ENCODE data around the gene B3GALT5.

The B3GALT5 gene

DNA sequence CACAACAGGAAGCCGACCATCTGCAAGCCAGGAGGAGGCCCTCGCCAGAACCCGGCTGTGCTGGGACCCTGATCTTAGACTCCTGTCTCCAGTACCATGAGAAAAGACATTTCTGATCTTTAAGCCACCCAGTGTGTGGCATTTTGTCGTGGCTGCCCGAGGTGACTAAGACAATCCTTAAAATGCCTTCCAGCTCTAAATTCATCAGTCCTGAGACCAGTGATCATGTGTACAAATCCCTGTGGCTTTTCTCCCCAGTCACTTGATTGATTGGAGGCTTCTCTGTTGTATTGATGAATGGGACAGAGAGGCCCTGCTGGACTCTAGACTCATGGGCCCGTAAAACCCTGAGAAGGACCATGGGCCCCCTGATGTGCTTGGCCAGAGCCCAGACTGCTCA lies 36.1 kb downstream of the B3GALT5 start:
- DNase-seq = no peak

DNA sequence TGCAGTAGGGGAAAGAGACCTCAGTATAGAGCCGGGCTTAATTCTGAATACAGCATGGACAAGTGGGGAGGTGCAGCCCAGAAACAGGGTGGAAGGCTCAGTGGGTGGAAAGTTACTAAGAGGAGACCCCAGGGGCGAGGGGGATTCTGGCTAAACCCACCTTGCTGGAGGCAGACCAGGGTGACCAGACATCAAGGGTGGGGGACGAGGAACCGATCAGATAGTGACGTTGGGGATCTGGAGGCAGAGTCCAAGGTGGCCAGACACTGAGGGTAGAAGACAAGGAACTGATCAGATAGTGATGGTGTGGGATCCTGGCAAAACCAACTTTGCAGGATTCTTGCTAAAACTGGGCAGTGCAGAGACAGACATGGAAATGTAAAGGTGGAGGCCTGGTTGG lies 36.8 kb downstream of the B3GALT5 start:
- DNase-seq = no peak

DNA sequence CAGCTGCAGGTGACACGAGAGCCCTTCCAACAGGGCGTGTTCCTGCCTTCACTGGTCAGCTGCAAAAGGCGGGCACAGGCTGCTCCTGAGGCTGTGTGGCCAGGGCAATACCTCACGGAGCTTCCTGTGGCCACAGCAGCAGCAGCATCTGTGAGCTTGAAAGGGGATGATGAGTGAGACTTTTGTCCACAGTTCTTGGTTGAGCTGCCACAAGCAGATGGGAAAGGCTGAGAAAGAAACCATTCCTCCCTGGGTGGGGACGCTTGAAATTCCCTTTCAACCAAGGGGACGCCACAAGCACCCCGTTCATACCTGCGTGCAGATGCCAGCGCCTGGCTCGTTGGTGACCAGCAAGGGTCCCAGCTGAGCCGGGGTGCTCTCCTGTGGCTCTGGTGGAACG lies 37.6 kb downstream of the B3GALT5 start:
- no peak for DNase-seq

DNA sequence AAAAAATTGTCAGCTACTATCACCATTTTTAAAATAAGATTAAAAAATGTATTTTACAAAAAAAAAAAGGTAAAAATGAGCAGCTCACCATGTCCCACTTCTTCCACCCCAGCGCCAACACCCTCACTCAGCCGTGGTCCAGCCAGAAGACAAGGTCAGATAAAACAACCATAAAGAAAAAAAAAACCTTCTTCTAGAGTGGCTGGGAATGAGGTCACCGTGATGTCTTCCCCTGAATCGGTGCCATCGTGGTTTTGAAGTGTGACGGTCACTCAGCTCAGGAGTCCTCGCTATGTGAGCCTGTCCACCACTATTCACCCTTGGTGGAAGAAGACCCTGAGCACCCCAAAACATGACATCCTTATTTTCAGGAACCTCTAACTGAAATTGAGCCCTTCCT lies 38.1 kb downstream of the B3GALT5 start:
- no peak for DNase-seq

DNA sequence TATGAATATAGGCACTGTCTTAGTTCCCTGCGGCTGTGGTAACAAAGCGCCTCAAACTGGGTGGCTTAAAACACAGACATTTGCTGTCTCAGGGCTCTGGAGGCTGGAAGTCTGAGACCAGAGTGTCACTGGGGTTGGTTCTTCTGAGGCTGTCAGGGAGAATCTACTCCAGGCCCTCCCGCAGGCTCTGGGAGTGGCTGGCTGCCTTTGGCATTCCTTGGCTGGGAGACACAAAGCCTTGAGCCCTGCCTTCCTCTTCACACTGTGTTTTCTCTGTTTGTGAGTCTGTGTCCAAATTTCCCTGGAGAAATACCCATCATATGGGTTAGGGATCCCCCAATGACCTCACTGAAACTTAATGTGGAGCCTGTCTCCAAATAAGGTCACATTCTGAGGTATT lies 38.5 kb downstream of the B3GALT5 start:
- no peak for DNase-seq

DNA sequence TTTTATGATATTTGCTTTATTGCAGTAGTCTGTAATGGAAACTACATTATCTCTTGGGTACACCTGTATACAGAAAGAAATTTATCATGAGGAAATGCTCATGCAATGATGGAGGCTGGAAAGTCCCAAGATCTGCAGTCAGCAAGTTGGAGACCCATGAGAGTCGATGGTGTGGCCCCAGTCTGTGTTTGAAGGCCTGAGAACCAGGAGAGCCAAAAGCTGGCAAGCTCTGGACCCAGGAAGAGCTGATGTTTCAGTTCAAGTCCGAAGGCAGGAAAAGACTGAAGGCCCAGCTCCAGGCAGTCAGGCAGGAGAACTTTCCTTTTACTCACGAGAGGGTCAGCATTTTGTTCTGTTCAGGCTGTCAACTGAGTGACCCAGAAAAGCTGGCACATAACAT lies 42.2 kb downstream of the B3GALT5 start:
- no peak for DNase-seq

DNA sequence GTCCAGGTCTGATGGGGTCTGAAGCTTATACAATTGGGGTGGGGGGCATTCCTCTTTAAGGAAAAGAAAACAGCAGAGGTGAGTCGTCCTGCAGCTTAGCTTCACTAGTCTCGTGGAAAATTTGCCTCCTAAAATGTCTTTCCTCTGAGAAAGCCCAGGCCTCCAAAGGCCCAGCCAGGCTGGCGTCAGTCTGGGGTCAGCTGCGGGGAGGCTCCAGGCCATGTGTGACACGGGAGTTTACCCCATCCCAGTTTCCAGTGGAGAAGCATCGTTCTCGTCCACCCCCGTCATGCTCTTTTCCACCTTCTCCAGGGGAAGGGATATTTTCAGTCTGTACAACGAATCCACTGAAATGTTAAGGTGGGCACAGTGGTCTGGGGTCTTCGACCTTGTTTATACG lies 42.8 kb downstream of the B3GALT5 start:
- no peak for DNase-seq

DNA sequence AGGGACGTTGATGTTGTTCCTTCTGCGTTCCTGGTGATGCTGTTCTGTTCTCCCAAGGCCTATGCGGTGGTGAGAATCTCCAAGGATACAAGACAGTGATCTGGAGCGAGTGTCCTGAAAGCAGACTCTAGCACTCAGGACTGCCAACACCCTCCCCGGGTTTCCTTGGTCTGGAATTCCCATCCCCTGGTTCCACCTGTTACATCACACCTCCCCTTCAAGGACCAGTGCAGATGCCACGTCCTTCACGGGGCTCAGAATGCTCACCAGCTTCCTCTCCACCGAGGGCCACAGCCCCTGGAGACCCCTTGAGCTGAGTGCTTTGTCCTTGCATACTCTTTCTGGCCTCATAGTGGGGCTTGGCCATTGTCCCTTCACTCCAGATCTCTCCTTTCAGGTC lies 43.5 kb downstream of the B3GALT5 start:
- DNase-seq = no peak

DNA sequence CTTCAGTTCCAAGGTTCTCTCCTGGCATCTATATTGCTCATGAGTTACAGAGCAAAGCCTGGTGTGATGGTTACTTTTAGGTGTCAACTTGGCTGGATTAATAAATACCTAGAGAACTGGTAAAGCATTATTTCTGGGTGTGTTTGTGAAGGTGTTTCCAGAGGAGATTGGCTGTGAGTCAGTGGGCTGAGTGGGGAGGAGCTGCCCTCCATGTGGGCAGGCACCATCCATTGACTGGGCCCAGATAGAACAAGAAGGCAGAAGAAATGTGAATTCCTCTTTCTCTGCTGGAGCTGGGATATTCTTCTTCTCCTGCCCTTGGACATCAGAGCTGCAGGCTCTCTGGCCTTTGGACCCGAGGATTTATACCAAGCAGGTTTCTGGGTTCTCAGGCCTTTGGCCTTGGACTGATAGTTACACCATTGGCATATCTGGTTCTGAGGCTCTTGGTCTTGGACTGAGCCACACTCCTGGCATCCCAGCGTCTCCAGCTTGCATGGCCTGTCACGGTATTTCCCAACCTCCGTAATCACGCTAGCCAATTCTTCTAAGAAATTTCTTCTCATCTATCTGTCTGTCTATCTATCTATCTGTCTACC lies 44.5 kb downstream of the B3GALT5 start:
- no peak for DNase-seq

DNA sequence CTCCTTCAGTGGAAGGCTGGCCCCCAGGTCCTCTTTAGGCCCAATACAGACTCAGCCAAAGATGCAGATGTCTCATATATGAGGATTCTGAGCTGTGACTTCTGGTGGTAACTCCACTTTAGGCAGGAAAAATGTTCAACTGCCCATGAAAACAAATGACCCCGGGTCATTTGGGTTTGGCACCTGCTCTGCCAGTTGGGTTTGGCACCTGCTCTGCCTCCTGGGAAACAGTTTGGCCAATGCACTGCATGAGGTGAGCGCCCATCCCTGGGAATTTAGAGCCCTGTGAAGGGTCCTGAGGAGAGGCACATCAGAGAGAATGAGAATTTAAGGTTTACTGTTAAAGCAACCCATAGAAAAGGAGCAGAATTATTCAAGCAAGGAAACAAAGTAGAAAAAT lies 45.3 kb downstream of the B3GALT5 start:
- DNase-seq = no peak

DNA sequence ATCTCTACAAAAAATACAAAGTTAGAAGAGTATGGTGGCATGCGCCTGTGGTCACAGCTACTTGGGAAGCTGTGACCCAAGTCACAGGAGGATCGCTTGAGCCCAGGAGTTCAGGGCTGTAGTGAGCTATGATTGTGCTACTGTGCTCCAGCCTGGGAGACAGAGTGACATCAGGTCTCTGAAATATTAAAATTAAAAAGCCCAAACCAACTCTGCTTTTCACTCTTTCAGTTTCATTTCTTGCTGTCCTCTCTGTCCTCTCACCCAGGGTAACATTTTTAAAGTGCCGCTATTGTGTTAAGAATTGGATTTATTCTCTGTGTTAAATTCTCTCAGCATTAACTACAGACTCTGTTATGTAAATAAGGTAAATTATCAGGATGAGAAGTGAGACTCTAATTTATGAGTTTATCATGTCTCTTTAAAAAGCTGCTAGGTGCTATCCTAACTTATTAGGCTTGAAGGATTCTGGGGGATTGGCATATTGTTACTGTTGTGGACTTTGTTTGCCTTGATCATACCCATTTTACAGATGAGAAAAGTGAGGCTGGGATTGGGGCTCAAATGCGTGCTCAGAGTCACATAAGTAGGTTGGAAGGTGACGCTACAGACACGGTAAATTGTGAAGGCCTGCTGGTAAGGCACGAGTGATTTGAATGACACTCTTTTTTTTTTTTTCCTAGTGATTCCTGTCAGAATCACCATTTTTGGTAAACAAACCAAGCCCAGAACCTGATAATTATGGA lies 46.5 kb downstream of the B3GALT5 start:
- no peak for DNase-seq

DNA sequence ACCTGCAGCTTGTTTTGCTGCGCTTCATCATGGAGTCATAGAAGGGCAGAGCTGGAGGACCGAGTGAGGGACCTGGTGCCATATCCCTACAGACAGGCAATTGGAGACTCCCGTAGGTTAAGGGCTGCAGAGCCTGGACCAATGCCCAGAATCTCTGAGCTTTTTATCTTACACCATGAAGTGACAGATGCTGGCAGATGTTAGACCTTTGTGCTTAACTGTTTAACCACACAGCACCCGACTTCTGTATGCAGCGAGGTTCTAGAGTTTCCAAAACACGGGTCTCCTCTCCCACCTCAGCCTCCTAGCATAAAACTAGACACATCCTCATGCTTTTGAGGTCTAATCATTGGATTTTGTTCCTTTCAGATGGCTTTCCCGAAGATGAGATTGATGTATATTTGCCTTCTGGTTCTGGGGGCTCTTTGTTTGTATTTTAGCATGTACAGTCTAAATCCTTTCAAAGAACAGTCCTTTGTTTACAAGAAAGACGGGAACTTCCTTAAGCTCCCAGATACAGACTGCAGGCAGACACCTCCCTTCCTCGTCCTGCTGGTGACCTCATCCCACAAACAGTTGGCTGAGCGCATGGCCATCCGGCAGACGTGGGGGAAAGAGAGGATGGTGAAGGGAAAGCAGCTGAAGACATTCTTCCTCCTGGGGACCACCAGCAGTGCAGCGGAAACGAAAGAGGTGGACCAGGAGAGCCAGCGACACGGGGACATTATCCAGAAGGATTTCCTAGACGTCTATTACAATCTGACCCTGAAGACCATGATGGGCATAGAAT lies 47.6 kb downstream of the B3GALT5 start:
- no peak for DNase-seq

DNA sequence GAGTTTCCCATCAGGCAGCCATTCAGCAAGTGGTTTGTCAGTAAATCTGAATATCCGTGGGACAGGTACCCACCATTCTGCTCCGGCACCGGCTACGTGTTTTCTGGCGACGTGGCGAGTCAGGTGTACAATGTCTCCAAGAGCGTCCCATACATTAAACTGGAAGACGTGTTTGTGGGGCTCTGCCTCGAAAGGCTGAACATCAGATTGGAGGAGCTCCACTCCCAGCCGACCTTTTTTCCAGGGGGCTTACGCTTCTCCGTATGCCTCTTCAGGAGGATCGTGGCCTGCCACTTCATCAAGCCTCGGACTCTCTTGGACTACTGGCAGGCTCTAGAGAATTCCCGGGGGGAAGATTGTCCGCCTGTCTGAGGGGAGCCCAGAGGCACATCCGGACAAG lies 48.4 kb downstream of the B3GALT5 start:
- DNase-seq = no peak

DNA sequence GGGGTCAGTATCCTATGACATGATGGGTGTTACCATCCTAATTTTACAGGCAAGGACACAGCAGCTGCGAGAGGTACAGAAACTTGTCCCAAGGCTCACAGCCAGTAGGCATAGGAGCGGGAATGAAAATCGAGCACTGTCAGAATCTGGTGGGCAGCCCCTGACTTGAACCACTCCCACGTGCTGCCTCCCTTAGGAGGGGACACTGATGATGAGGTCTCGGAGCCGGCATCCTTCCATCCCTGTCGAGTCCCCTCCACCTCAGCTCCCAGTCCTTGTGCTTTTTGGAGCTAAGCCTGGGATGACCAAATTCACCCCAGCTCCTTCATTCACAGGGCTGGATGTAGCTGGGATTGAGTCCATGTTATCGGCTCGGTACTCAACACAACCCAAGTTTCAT lies 49.0 kb downstream of the B3GALT5 start:
- DNase-seq = no peak

DNA sequence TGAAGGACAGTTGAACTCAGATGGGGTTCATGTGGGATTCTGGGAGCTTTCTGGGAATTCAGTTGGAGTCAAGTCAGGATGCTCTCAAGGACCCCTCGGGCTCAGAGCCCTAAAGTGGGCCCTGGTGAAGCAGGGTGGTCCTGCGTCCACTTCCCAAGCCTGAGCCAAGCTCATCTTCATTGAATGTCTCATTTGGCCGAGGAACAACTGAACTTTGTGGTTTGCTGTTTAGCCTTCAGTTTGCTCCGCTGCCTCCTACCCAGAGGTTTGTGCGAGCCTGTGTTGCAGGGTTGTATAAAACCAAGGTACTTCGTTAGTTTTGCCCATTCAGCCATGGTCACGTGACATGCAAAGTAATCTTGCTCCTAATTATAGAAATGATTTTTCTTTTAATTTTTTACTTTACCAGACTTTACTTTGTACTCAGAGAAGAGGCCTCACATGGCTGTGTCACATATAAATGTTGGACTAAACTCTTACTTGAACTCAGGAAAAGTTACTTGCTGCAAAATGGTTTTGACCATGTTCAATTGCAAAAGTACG lies 49.7 kb downstream of the B3GALT5 start:
- no peak for DNase-seq

DNA sequence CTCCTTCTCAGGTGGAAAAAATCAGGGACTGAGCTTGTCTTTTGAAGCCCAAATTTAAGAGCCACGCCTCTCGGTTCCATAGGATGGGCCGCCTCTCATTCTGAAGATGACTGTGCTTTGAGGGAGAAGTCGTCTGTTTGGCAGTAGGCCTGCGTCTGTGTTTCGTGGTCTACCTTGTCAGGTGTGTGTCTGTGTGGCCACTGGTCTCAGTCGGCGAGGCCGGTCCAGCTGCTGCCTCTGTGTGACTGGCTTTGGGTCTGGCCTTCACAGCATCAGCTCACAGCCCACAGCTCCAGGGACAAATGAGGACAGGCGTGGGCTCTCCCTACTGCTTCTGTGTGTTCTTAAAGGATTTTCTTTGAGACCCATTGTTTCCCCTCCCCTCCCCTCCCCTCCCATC lies 50.3 kb downstream of the B3GALT5 start:
- DNase-seq = no peak

DNA sequence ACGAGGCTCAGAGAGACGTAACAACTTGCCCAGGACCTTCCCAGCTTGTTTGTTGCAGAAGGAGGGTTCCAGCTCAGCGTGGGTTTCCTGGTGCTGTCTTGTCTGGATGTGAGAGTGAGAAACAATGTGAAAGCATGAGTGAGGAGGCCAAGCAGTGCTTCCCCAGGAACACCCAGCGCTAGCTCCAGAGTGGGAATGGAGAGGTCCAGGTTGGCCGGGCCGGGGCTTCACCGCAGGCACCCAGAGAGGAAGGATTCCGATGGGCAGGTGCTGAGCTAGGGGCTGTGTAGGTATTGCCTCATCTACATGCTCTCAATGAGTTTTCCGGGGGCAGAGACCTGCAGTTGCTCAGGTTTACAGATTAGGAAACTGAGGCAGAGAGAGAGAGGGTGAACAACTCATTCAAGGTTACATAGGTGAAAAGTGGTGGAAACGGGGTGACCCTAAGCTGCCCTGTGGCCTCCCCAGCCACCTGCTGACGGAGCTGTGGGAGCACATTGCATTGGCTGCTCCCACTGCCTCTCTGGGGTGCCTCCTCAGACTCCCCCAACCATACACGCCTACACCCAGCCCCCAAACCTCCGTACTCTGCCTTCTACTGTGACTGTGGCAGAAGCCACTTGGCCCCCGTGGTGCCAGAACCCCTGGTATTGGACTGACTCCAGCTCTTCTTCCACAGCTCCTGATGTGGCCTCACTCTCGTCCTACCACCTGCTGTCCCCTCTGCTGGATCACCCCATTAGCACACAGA lies 51.2 kb downstream of the B3GALT5 start:
- DNase-seq = no peak

DNA sequence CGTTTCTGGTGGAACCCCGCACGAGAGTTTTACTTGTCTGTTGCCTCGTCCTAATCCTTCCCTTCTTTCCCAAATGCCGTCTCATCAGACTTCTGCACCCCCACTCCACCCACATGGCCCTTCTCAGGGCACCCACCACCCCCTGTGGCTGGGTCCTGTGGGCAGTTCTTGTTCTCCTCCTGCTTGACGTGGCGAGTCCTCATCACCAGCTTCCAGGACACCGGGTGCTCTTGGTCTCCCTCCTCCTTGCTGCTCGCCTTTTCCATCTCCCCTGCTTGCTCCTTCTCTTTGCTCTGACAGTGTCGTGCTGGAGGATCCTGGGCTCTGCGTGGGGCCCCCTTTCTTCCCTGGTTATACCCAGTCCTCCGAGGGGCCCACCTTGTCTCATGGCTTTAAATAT lies 51.8 kb downstream of the B3GALT5 start:
- DNase-seq = no peak

DNA sequence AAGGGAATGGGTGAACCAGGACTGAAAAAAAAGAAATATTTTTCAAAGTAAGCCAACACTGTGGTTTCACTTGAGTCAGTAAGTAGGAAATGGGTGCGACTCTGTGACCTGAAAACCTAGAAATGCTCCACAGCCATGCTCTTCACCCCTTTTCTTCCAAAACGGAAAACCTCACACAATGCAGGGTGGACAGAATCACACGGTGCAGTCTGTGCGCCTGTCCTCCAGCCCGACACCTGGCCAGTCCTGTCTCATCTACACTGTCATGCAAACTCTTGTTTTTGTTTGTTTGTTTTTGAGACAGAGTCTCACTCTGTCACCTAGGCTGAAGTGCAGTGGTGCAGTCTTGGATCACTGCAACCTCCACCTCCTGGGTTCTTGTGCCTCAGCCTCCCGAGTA lies 53.3 kb downstream of the B3GALT5 start:
- DNase-seq = no peak

DNA sequence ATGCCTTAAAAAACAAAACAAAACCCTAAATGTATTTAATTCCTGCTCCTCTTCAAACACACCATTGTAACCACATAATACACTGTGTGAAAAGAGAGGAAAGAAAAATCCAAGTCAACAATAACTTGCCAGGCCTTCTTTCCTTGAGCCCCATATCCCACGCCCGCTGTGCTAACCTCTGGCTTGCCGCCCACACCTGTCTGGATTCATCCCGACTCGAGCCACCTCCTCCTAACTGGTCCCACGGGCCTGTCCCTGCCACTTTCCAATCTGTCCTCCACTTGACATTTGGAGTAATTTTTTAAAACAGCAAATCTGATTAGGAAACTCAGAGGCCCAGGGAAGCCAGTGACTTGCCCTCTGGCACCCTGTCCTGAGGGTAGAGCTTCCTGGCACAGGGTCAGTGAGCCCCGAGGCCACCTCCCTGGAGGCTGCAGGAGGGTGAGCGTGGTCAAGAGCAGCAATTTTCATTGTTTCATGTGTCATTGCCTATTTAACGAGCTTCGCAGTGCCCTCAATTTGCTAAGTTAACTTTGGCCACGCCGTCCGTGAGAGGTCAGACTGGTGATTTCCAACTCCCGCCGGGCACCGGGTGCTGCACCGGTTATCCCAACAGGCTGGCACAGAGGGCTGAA lies 54.1 kb downstream of the B3GALT5 start:
- no peak for DNase-seq

DNA sequence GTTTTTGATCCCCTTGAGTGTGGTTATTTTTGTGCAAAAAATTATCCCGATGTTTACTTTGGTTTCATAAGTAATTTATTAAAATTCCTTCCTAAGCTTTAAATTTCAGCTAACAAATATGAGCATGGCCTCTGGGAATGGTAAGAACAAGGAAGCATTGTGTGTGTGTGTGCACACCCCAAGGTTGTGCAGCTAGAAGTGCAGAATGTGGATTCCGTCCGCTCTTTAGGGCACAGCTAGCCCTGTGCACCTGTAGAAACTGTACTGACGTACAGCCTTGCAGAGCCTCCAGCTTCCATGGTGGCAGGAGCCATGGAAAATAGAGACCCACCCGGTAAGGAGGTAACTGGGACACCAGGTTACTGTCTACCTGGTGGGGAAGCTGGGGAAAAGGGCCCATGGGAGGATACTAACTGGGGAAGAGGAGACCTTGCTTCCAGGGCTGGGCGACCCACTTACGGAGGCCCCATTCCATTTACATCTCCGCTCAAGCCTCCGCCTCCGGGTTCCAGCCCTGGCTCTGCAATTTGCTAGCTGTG lies 54.7 kb downstream of the B3GALT5 start:
- DNase-seq = no peak

DNA sequence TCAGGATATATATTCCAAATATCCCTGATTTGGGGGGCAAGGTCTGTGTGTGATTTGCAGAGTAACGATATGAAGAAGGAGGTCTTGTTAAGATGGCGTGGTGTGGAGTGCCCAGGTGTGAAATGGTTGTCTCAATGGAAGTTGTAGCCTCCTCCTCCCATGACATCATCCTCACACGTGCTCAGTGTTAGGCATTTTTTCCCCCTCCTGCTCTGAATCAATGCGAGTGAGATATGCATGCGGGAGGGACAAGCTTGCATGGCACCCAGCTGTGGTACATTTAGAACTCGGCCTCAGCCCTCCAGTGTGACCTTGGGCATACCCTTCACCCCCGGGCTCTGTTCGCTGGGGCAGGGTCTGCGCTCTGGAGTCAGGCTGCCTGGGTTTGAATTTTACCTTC lies 55.6 kb downstream of the B3GALT5 start:
- no peak for DNase-seq
